ENCODE results near the gene POFUT1. TPM values are rescaled to one million over a fixed set of nuclear protein-coding genes. Genes with fewer than 3 reads are reported as not detected.

Gene POFUT1
- total and polyA plus RNA-seq, 9 of the 15 experiments (the other 6 are each of a cell fraction or from before 2014, with no cell fraction given) = 3.5 to 44.7 (median 23.5) TPM

DNA sequence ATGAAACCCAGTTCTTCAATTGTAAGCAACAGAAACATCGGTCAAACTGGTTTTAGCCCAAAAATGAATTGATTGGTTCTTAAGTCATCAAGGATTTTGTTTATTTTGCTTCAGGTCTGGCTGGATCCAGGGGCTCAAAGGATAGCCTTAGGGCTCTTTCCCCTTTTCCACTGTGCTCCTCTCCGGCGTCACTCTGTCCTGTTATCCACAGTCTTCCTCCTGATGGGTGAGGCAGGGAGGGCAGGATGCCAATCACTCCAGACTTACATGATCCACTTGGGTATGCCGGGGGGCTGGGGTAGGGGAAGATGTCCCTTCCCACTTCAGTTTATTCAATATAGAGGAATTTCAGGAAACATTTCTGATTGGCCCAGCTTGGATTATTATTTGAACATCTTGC is 40.1 kb upstream of the POFUT1 start (continued):
- TF ChIP-seq, protein P1, sequence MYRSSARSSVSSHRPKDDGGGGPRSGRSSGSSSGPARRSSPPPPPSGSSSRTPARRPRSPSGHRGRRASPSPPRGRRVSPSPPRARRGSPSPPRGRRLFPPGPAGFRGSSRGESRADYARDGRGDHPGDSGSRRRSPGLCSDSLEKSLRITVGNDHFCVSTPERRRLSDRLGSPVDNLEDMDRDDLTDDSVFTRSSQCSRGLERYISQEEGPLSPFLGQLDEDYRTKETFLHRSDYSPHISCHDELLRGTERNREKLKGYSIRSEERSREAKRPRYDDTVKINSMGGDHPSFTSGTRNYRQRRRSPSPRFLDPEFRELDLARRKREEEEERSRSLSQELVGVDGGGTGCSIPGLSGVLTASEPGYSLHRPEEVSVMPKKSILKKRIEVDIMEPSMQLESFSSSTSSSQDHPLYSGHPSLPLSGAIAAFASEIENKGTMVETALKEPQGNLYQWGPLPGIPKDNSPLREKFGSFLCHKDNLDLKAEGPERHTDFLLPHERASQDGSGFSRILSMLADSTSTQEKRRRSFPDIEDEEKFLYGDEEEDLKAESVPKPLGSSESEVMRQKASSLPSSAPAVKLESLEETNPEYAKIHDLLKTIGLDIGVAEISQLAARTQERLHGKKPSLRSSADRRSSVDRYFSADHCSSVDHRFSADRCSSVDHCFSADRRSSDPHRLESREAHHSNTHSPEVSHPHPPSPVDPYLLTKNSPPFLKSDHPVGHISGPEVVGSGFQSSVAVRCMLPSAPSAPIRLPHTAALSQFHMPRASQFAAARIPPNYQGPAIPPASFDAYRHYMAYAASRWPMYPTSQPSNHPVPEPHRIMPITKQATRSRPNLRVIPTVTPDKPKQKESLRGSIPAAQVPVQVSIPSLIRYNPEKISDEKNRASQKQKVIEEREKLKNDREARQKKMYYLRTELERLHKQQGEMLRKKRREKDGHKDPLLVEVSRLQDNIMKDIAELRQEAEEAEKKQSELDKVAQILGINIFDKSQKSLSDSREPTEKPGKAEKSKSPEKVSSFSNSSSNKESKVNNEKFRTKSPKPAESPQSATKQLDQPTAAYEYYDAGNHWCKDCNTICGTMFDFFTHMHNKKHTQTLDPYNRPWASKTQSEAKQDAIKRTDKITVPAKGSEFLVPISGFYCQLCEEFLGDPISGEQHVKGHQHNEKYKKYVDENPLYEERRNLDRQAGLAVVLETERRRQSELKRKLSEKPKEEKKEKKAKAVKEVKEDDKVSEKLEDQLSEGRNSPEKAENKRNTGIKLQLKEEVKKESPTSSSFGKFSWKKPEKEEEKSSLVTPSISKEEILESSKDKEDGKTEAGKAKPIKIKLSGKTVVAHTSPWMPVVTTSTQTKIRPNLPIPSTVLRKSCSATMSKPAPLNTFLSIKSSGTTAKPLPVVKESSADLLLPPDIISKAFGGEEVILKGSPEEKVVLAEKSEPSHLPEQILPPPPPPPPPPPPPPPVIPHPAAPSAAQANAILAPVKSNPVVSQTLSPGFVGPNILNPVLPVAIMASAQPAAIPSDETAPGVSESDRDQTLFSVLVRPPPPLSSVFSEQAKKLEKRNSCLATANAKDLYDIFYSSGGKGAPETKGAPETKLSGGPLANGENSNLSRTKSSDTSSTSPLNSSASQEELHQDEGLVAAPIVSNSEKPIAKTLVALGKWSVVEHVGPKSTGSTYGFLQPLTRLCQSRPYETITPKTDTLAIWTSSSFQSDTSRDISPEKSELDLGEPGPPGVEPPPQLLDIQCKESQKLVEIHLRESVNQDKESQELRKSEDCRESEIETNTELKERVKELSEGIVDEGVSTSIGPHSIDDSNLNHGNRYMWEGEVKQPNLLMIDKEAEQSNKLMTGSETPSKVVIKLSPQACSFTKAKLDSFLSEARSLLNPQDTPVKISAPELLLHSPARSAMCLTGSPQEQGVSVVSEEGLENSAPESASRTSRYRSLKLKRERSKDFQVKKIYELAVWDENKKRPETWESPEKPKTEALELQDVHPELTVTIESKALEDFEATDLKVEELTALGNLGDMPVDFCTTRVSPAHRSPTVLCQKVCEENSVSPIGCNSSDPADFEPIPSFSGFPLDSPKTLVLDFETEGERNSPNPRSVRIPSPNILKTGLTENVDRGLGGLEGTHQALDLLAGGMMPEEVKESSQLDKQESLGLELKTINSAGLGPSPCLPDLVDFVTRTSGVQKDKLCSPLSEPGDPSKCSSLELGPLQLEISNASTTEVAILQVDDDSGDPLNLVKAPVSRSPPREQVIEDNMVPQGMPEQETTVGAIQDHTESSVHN (IDR thresholded peaks at IDR 0.05; ENCODE audit: borderline replicate concordance in 1 of 2, low read depth in 1 of 2) = no peak
- no peak for TF ChIP-seq ELF4 (CRISPR knock-in tag; IDR thresholded peaks at IDR 0.05)
- no peak for TF ChIP-seq HNRNPL (IDR thresholded peaks at IDR 0.05; ENCODE audit: low read depth, low read length)
- TF ChIP-seq RBBP5 (IDR thresholded peaks at IDR 0.05; ENCODE audit: borderline replicate concordance, insufficient read depth, low read length, poor library complexity, severe bottlenecking) = no peak

All from K562 (cell line).